Inflammatory macrophage treated with lipopolysaccharide for 4 hours (primary cell): ENCODE measurements around the gene RRAGD.

ENCODE experiments used
- DNase-seq: peaks from one replicate; pipeline ENCODE4 v3.0.0-alpha.2; 2020

RRAGD gene

DNA sequence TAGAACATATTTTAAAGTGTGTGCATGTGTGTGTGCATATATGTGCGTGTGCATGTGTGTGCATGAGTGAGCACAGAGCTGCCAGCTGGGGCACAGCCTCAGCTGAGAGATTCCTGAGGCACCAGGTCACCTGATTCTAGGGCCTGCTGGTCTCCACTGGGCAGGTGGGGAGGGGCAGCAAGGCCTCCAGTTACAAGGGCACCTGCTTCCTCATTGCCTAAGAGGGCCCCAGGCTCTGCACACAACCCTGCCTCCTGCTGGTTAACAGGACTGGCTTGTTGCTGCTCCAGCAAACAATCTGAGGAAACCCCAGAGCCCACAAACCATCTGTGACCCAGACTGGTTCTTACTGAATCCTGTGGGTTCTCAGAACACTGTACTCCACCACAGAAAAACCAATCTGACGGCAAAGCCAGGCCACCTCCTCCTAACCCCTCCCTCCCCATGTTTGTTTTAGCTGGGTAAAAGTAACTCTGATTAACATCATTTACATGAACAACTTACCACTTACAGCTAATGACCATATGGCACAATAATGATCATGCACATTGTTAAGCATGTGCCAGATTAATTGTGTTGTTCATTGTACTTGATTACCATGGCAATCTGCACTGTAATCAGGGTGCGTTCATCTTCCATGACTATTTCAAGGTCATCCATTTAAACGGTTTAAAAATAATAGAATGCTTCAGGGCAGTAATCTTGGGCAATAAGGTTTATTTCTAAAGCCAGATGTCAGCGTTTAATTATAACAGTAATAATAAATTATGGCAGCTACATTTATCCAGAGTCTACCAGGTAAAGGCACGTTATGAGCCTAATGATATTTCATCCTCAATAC is 36.4 kb downstream of the RRAGD start:
- peak; percentile 21 for DNase-seq

DNA sequence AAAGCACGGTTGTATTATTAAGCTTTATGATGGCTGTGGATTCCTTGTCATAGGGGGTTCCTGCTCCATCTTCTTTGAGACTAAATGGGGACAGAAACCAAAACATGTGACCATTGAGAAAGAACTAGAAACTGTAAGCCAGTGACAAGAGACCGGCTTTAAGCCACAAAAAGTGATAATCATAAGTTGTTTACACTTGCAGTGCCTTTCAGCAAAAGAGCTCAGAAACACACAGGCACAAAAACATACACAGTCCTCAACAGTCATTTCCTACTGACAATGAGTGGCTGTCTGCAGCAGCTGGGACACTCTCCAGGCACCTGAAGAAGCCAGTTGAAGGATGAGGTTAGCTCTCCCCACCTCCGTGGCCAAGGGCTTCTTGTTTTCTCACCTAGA is 39.6 kb downstream of the RRAGD start:
- DNase-seq = no peak

DNA sequence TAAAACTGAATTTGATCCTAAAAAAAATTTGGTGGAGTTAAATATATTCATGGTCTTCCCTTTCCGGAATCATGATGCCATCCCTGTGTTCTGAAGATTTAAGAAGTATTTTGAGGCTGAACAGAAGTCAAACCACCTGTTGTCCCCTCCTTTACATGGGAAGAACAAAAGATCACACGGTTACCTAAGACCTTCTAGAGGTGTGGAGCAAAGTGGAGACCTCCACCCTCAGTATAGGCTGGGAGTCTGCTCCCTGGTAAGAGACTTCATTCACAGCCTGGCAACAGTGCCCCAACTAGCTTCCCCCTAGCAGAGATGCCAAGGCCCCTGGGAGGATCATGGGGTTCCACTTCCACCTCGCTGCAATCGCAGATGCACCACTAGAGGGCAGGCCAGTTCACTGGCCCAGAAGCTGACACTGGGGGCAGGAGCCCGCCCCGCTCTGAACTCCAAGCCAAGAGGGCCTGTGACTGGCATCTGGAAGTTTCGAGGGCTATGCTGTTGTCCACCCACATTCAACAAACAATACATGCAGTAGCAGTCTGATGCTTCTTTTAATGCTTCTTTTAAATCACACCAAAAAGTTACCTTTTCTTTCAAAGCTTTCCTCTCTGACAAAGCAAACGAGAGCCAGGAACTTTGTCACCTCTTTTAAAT is 40.1 kb downstream of the RRAGD start:
- peak; percentile 83 for DNase-seq

DNA sequence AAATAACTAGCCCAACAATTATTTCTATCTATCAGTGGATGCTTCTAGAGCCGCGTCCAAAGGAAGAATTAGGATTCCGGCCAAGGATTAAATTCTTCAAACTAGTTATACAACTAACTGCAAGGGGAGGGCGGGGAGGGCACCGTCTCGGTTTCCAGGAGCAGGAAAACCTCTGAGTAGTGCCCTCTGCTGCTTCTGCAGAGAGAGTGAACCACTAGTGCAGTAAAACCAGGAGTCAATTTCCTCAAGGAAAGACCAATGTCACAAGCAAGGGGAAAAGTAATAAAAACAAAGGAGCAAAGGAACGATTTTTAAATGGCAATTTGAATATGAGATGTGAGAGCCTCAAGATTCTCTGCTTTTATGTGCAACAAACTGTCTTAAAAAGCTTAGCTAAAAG is 43.1 kb downstream of the RRAGD start:
- DNase-seq = peak; percentile 19

DNA sequence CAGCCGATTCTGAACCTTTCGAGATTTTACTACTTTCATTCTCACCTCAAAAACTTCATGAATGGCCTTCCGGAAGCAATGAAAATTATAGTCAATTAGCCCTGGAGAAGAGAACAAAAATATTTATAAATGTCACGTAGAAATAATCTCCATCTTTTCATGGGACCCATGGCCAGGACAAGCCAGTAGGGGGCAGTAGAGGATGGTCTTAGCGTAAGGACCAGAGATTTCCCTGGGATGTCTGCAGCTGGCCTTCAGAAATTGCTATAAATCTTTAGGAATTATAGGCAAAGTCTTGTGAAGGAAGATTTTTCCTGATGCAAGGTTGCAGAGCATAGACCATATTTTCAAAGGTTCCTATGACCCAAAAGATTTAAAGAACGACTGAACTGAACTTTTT is 44.0 kb downstream of the RRAGD start:
- peak; percentile 70 for DNase-seq

DNA sequence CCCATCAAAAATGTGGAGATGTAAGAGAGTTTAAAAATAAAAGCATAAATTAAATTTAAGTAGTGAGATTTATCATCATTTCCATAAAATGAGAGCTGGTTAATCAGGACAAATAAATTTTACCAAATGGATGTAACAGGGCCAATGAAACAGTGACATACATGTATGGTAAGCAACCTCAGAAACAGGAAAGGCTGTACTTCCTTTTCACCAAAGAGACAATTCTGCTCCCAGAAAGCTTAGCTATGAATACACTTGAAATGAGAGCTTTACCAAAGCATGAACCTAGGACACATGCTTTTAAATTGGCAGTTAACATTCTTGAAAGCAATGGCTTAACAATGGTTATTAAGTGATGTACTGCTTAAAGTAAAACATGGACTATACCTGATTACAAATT is 47.5 kb downstream of the RRAGD start:
- no peak for DNase-seq

DNA sequence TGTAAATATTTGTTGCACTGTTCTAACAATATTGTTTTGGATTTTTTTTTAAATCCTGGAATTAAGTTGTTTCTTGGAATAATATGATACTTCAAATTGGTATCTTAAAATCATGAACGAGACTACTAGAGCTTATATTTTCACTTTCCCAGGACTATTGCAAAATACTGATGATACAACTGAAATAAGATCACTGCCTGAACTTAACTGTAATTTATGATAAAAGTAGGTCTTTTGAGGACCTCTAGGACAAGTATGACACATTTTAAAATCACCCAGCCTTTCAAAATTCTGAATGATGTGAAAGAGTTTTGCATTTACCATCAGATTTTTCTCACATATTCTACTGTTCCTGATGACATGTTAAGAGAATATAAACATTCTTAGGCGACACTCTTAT is 50.9 kb downstream of the RRAGD start:
- peak; percentile 86 for DNase-seq

DNA sequence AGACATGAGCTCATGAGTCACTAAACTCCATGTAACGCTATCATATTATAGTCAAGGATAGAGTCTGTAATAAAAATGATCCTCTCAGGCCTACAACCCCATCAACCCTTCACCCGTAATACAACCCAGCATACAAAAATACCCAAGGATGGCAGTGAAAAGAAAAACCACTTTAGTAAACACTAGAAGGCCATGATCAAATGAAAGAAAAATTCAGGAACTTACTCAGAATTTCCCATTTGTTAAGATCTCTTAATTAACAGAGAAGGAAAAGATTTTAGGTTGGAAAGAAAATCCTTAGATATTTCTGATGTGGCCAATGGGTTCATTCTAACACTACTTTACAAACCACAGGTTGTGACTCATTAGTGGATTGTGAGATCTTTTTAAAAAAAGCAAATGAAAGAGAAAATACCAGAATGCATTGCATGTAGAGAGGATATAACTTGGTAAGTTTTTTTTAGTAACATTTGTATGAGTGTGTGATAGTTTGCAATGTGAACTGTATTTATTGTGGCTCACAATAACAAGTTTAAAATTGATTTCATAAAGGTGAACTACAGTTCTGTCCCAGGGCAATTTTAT is 51.6 kb downstream of the RRAGD start:
- peak; percentile 81 for DNase-seq

DNA sequence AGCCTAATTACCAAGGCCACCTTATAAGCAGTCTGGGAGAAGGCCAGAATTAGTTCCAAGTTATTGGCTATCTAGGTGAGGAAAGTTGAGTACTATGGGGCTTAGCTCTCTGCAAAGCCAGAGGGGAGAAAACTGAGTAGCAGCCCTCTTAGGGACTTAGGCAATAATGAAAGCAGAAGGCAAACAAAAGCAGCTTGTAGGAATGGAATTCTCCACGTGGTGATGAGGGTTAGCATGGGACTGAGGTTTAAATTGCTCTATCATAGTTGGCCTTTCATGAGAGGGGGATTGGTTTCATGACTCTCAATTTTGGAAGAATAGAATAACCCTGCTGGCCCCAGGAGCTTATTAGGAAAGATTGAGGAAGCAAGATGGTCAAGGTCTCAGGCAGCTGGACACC is 52.5 kb downstream of the RRAGD start:
- DNase-seq = peak; percentile 79

DNA sequence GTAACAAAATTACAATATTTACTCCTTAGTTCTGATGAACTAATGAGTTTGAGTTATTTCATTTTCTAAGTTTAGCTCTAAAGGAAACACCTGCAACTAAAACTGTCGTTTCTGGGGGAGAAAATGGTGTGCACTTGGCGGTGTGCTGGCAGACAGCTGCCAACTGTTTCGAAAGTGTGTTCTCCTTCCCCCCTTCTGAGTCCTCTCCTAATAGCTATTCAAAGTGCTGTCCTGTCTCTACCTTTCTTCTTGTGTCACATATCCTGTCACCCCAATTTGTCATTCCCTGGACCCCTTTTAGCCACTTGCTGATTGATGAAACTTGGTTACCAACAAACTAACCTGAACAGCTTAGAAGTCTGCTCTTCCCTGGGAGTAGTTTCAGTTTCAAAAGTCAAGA is 54.7 kb downstream of the RRAGD start:
- no peak for DNase-seq

DNA sequence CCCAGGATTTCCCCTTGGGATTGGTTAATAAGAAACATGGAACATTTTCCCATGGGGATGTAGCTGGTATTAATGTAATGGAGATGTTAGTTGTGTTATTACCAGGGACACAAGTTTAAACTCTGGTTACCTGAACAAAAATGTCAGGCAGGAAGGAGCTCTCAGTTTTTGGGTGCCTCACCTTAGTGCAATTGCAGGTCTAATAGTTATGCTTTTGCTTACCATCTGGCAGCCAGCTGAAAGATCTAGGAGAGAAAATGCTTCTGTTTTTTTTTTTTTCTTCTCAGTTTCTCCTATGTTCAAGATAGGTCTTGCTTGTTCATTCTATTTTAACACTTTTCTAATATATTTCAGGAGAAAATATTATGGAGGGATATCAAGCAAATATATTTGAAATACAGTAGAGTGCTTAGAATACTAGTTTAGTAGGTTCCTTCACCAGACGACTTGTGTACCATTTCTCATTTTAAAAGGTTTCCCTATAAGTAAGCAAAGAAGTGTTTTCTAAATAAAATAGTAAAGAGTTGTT is 55.4 kb downstream of the RRAGD start:
- DNase-seq = no peak

DNA sequence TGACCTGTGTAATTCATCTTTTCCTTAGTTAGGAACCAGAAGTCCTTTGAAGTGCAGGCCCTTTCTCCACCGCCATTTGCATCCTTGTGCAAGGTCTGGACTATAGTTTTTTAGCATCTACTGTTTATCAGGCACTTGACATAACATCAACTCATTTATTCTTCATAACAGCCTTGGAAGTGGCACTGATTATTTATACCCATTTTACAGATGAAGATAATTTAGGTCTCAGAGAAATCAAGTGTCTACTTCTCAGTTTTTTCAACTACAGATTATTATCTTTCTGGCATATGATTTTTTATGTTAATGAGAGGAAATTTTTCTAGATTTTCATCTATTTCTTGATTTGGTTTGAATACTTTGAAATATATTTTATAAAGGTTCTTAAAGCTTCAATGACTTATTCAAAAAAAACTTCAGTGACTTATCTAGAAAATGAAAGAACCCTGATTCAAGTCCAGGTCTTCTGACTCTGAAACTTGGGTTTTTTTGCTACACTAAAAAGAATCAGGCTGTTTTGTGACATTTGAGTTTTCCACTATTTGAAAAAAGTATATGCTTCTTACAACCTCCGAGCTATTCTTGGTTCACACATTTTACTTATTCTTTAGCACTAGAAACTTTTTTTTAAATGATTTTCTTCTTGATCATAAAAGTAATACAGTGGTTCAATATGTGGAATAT is 56.4 kb downstream of the RRAGD start:
- peak; percentile 21 for DNase-seq

DNA sequence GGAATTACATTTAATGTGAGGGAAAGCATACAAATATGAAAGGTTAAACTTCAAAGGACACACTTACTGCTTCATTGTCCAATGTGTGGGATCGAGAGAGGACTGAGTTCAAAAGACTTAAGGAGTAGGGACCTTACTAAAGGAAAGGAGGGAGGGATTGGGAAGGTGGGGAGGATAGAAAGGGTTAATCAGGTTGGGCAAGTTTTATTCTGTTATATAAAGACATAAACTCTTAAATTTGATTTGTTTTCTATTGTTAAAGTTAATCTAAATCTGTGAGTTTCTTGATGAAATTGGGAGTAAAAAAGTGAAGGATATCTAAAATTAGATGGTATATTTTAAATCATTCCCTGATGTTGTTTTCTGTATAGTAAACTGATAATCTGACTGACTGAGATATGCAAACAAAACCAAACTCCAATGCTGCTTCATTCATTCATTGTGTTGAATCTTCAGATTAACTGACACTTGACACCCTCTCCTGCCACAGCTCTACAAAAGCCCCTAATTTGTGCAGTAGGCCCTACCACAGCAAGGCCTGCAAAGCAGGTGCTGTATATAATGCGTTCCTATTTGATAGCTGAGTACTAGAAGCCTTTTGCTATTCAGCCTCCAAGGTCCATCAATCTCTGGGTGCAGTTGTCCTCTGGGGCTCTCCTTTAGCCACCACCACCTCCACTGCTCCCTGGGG is 58.2 kb downstream of the RRAGD start:
- no peak for DNase-seq

DNA sequence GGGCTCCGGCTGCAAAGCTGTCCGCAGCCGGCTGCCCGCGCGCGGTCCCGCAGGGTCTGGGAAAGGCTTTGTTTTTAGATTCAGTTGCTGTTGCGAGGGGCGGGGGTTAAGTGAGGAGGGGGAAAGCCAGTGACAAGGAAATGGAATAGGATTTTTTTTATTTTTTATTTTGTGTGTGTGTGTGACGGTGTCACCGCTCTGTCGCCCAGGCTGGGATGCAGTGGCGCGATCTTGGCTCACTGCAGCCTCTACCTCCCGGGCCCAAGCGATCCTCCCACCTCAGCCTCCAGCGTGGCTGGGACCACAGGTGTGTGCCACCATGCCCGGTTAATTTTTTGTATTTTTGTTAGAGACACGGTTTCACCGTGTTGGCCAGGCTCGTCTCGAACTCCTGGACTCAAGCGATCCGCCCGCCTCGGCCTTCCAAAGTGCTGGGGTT is 58.9 kb downstream of the RRAGD start:
- no peak for DNase-seq

DNA sequence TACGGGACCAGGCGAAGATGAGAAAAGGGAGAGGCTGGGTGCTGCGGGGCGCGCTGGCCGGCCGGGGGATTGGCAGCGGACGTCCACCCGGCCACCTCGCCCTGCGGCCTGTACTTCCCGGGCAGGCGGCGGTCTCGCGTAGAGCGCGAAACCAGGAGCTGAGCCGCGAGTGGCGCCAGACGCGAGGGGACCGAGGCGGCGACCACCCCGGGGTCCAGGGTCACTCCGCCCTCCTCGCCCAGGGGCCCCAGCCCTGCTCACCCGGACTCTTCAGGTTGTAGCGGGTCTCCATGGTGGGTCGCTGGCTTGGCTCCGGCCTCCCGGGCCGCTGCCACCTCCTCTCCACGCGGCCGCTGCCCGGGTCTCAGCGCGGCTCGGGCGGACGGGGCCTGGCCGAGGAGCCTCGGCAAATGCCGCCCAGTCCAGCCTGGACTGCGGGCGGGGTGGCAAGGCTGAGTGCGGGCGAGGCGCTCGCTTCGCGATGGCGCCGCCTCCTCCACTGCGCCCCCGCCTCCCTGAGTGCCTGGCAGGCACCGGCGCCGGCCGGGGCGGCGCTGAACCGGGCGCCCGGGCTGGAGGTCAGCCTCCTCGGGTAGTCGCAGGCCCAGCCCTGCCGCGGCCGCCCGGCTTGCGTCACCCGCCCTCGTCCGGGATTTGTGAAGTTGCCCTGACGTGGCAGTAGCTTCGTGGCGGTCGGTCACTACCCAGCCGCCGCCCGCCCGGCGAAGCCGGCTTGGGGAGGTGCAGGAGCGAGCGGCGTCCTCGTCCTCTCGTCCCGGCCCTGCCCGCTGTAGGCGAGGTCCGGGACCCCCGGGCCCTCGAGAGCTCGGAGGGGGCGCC is 59.6 kb downstream of the RRAGD start, which contains the start of gene UBE2J1:
UBE2J1 (minus strand) TSS at position 445 of the 840 bp plus-strand sequence; CDS start at position 292, 153 bp downstream.
- DNase-seq = peak; percentile 98

DNA sequence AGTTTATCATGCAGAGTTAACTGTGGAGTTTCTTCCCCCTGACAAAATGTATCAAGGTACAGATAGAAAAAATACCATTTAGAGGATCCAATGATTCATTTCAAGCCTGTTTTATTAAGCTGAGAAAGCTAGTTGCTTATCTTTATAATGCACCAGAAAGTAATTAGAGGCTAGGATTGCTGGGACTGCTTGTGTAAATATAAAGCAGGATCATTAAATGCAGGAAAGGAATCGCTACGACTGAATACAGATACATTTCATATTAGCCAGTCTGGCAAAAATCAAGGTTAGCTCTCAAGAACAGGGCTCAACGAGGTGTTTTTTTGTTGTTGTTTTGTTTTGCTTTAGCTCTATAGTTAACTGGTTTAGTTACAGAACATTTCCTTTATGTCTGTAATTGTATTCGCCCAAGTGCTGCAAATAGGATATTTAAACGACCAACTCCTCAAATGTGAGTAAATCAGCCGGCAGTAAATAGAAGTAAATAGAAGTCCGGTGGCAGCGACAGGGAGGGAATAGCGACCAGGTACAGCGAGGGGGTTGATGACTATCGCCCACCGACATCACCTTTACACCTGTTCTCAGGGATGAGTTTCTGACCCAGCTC is 60.3 kb downstream of the RRAGD start:
- DNase-seq = no peak

DNA sequence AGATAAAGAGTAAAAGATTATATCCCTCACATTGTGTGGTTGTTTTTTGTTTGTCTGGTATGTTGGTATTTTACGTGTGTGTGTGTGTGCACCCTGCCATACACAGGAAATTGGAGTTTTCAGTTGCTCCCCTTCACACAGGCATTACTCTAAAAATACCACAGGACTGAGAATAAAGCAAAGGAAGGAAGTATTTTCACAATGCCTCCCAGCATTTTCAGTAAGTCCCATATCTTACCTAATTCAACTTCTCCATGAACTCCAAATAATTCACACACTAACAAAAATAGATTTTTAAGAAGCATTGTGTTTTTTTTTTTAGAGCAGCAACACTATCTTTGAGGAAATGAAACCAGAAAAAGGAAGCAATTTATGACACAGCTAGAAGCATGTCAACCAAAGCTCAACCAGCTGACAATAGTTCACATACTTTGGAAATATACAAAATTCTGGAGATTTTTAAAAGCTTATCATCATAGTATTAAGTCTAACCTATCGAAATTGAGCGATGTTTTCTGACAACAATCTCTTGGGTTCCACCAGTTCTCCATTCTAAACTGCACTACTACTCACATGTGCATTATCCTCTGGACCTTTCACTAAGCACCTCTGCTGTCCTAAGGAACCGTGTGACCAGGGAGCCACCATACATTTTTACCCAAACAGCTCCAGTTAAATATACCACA is 61.6 kb downstream of the RRAGD start:
- DNase-seq = peak; percentile 97

DNA sequence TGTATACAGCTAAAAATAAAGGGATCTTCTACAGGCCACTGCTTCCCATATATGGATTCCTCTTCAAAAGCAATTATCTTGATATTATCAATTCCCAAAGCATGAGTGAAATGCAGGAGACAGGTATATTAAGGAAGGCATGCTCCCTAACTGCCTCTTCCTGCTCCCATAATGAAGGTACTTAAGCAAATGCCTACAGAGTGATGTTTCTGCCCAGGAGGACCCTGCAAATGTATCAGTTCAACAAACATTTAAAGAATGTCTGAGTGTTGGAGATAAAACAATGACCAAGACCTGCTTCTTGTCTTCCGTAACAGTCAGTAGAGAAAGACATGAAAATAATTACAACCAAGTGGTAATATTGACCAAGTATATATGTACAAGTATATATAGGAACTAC is 63.7 kb downstream of the RRAGD start:
- no peak for DNase-seq

DNA sequence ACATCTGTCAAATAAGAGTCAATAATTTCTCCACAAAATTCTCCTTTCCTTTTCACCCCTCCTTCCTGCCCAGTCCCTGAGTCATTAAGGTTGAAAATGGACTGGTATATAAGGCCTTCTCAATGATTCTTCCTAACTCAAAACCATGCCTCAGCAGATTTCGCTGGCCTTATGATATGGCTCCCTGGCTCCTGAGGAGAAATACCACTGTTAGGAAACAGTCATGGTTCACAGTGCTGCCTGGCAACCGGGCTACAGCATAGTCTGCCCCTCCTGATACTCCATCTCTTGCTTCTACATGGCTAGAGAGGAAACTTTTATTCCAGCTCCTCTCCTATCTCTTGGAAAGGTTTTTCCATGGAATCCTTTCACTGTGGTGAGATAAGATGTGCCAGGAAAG is 64.2 kb downstream of the RRAGD start:
- DNase-seq = peak; percentile 39

DNA sequence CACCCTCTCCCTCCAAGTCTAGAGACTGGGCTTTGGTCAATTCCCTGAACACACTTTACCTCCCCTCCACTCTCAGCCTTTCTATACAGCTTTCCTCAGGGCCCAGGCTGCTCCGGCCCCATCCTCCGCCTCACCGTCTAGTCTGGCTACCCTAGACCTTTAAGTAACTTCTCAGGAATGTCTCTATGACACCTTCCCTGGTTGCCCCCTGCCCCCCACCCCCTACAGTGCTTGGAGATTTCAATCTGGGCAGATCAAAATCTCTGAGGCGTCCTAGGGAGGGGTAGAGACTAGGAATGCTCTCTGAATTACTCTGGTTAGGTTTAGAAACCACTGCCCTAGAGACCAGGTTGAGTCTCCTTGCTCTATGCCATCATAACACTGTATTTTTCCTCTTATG is 65.6 kb downstream of the RRAGD start:
- DNase-seq = no peak
